HPDE6-E6E7 (cell line): Measurements from ENCODE around the gene ZNF808.
"Not testable (repeated sequence)": the region's sequence is repeated elsewhere in the genome, so short reads cannot be mapped to it uniquely, and the experiment has no call there.

Source experiments
- DNase-seq: peaks from one replicate; pipeline ENCODE4 v3.0.0; 2011; ENCODE audit warnings: missing footprints; ENCODE audit errors: extremely low spot score

The ZNF808 gene

DNA sequence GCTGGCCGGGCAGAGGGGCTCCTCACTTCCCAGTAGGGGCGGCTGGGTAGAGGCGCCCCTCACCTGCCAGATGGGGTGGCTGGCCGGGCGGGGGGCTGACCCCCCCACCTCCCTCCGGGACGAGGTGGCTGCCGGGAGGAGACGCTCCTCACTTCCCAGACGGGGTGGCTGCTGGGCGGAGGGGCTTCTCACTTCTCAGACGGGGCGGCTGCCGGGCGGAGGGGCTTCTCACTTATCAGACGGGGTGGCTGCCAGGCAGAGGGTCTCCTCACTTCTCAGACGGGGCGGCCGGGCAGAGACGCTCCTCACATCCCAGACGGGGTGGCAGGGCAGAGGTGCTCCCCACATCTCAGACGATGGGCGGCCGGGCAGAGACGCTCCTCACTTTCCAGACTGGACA is 66.0 kb downstream of the ZNF808 start:
- DNase-seq, result not testable (repeated sequence)

GRCh38 chr19:52599241-52599640 is 71.8 kb downstream of the ZNF808 start:
- no peak for DNase-seq

DNA sequence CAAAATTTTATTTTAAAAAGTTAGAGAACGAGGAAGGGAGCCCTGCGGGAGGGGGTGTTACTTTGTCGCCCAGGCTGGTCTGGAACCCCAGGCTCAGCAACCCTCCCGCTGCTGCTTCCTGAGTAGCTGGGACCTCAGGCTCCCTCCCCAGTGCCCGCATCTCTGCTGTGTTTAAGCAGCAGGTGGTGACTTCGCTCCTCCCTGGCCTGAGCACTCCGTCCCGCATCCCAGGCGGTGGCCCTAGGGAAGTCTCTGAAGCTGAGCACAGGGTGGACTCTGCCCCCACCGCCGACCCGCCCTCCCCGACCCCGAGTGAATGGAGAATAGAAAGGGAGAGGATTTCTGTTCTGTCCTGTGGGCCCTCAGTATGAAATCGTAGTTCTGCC is 73.2 kb downstream of the ZNF808 start:
- peak; percentile 3 for DNase-seq

DNA sequence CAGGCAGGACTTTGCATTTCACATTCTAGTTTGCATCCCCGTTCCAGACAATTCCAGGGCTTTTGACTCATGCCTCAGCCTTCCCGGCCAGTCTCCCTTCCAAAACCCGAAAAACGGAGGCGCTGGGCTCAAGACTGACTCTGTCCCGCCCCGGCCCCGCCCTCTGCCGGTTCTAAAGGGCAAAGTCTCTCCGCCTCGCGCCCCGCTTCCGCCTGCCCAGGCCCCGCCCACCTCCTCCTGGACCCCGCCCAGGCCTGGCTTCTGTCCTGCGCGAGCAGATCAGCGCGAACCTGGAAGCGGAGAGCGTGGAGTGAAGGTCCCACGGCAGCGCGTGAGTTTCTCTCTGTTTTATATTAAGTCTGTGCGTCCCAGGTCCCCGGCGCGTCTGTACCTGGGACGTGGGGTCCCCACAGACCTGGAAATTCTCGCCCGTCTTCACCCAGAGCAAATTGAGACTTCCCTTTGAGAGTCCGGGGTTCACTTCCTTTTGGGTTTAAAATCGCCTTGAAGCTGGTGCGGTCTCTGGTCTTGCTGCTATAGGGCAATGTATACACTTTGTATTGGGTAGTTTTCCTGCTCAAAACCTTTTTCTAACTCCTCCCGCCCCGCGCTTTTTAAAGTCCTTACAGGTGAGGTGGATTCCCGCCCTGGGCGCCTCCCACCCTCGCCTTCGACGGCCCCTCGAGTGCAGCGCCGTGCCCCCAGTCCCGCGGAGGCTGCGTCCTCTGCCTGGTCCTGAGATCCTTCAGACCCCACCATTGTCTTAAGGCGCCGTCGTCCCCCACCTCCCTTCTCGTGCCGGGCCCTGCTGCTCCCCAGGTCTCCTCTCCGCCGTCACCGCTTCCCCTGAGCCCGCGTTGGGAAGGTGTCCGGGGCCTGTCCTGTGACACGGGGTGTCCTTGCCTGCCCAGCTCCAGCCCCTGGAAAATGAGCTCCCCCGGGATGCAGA is 73.8 kb downstream of the ZNF808 start:
- peak; percentile 76 for DNase-seq

- DNase-seq, result not testable (repeated sequence)
Measured at GRCh38 chr19:52601974-52602366, 74.5 kb downstream of the ZNF808 start.

GRCh38 chr19:52602941-52603340 is 75.5 kb downstream of the ZNF808 start:
- peak; percentile 28 for DNase-seq

DNA sequence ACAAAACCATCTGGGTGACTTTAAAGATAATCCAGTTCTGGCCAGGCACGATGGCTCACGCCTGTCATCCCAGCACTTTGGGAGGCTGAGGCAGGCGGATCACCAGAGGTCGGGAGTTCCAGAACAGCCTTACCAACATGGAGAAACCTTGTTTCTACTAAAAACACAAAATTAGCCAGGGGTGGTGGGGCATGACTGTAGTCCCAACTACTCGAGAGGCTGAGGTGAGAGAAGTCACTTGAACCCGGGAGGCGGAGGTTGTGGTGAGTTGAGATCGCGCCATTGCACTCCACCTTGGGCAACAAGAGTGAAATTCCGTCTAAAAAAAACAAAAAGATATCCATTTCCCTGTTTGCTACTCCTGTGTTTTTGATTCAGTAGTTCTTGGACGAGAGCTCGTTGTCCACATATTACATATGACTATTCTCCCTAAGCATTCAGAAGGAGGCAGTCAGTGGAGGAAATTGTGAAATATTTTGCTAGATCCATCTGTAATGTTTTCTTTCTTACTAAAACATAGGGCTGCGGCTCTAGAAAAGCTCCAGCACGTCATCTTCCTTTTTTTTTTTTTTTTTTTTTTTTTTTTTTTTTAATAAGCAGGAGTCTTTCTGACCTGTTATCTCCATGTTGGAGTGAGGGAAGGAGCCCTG is 76.2 kb downstream of the ZNF808 start:
- DNase-seq, result no peak
